Measurements from ENCODE around the gene TMEM19. TPM values are rescaled to one million over a fixed set of nuclear protein-coding genes. Genes with fewer than 3 reads are reported as not detected.

Gene TMEM19
- total RNA-seq, 1 experiment from 2014 or later, result 17.3 TPM

DNA sequence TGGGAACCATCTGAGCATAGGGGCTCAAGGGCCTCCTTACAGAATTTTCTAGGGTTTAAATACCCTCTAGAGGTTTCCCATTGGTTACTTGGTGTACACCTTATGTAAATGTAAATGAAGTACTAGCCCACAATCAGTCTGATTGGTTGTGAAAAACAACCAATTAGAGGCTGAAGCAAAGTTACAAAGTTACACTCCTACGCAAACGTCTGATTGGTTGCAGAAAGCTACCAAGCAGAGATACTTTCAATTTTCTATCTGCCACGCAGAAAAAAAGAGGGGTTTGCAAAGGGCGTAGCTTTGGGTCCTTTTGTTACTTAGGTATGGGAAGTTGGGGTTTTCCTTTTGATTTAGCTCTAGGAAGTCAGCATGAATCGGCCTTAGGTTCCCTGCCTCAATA lies 1.8 kb upstream of the TMEM19 start:
- Histone ChIP-seq H2BK12ac (ENCODE audit: insufficient read length, low read depth, low read length) (no peak overlapping the region), H4K5ac (ENCODE audit: insufficient read length, low read depth, low read length) (no peak overlapping the region), H2AFZ (ENCODE audit: low read length) (no peak overlapping the region), H2AK5ac (ENCODE audit: insufficient read length, low read length) (no peak overlapping the region), H4K91ac (ENCODE audit: insufficient read length, low read depth, low read length) (no peak overlapping the region), H3K4me1 (ENCODE audit: insufficient read depth, low read length) (no peaks in the 10 kb centered on the region), H2BK5ac (ENCODE audit: insufficient read length, low read length) (no peak overlapping the region), H3K9me3 (ENCODE audit: control insufficient read depth, low read depth, low read length) (no peaks in the 10 kb centered on the region), H3K4ac (ENCODE audit: low read depth, low read length) (no peak overlapping the region), H3K56ac (ENCODE audit: insufficient read length, low read depth, low read length) (no peak overlapping the region), H3K27me3 (ENCODE audit: insufficient read depth, low read length) (no peaks in the 10 kb centered on the region), H3K18ac (ENCODE audit: insufficient read length, low read depth, low read length) (no peak overlapping the region), H2BK120ac (ENCODE audit: low read depth, low read length, poor library complexity, severe bottlenecking) (no peak overlapping the region), H4K8ac (replicated peaks; ENCODE audit: insufficient read length, low read depth, low read length) (no peak overlapping the region), H3K23me2 (ENCODE audit: insufficient read length, low read depth, low read length, poor library complexity, severe bottlenecking) (no peaks in the 10 kb centered on the region), H3K9ac (ENCODE audit: extremely low read depth, insufficient read length, low read length) (no peak overlapping the region), H2BK15ac (ENCODE audit: low read depth, low read length) (no peak overlapping the region), H3K23ac (ENCODE audit: insufficient read length, low read depth, low read length) (no peak overlapping the region), H2BK20ac (ENCODE audit: low read depth, low read length, poor library complexity, severe bottlenecking) (no peak overlapping the region), H3T11ph (ENCODE audit: low read length) (no peak overlapping the region), H3K27ac (ENCODE audit: insufficient read length, low read depth, low read length) (no peak overlapping the region), H3K79me2 (ENCODE audit: insufficient read depth, low read length) (no peaks in the 10 kb centered on the region), H3K79me1 (ENCODE audit: insufficient read depth, low read depth, low read length, poor library complexity, severe bottlenecking) (no peaks in the 10 kb centered on the region), H4K20me1 (ENCODE audit: control insufficient read depth, insufficient read depth, insufficient read length) (no peaks in the 10 kb centered on the region), H3K14ac (ENCODE audit: insufficient read depth, low read length) (no peak overlapping the region), H3K4me2 (ENCODE audit: insufficient read depth, insufficient read length, low read length) (no peak overlapping the region)
- no peaks in the 10 kb centered on the region for H3K9me3 Mint-ChIP-seq
- no peaks in the 10 kb centered on the region for H3K36me3 Mint-ChIP-seq (ENCODE audit: insufficient read depth in 1 of 3, low read depth in 3 of 3)
- WGBS (ENCODE audit: extremely low coverage, insufficient read length, low lambda C conversion rate), result no CpG with 5 or more reads among the region's 5 CpGs
- no peaks in the 10 kb centered on the region for H3K27me3 Mint-ChIP-seq (ENCODE audit: low read depth)
- no peak overlapping the region for H3K4me3 Mint-ChIP-seq
- H3K4me1 Mint-ChIP-seq, result peaks cover 6 to 9% of the 10 kb centered on the region in 2 experiments
- no peak for TF ChIP-seq CTCF (conservative IDR thresholded peaks at IDR 0.05)
- no peak for DNase-seq
- no peak overlapping the region for H3K27ac Mint-ChIP-seq
